LNCaP clone FGC (cell line): Measurements from ENCODE around the gene HSFX3.

Source experiments
- DNase-seq: peaks from one replicate; pipeline ENCODE4 v3.0.0-alpha.2; 2011; ENCODE audit warnings: low read depth
- H3K4me3 ChIP-seq: 2 replicates; pipeline ENCODE4 v1.5.1; 2011; ENCODE audit warnings: mild to moderate bottlenecking, low read depth, low read length, control low read depth
- TF ChIP-seq, protein P1 (sequence below): IDR thresholded peaks from 2 replicates; pipeline ENCODE4 v1.5.1; 2012; ENCODE audit warnings: mild to moderate bottlenecking; ENCODE audit not compliant: control insufficient read depth, insufficient read depth; ENCODE audit errors: extremely low read depth

HSFX3 gene

DNA sequence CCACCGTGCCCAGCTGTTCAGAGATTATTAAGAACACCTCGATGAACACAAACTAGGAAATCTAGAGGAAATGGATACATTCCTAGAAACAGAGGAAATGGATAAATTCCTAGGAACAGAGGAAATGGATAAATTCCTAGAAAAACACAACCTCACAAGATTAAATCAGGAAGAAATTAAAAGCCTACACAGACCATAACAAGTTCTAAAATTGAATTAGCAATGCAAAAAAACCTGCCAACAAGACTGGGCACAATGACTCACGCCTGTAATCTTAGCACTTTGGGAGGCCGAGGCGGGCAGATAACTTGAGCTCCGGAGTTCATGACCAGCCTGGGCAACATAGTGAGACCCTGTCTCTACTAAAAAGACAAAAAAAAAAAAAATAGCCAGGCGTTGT is 31.5 kb downstream of the HSFX3 start:
- H3K4me3 ChIP-seq = no peak overlapping the region
- TF ChIP-seq, protein P1, sequence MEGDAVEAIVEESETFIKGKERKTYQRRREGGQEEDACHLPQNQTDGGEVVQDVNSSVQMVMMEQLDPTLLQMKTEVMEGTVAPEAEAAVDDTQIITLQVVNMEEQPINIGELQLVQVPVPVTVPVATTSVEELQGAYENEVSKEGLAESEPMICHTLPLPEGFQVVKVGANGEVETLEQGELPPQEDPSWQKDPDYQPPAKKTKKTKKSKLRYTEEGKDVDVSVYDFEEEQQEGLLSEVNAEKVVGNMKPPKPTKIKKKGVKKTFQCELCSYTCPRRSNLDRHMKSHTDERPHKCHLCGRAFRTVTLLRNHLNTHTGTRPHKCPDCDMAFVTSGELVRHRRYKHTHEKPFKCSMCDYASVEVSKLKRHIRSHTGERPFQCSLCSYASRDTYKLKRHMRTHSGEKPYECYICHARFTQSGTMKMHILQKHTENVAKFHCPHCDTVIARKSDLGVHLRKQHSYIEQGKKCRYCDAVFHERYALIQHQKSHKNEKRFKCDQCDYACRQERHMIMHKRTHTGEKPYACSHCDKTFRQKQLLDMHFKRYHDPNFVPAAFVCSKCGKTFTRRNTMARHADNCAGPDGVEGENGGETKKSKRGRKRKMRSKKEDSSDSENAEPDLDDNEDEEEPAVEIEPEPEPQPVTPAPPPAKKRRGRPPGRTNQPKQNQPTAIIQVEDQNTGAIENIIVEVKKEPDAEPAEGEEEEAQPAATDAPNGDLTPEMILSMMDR = no peak
- no peak for DNase-seq

DNA sequence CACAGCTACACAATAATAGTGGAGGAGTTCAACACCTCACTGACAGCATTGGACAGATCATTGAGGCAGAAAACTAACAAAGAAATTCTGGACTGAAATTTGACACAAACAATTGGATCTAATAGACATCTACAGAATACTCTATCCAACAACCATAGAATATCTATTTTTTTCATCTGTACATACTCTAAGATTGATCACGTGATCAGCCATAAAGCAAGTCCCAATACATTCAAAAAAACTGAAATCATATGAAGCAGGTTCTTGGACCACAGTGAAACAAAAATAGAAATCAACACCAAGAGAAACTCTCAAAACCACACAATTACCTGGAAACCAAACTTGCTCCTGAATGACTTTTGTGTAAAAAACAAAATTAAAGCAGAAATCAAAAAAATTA is 32.4 kb downstream of the HSFX3 start:
- TF ChIP-seq, protein P1 = no peak
- no peak for DNase-seq
- no peak overlapping the region for H3K4me3 ChIP-seq

DNA sequence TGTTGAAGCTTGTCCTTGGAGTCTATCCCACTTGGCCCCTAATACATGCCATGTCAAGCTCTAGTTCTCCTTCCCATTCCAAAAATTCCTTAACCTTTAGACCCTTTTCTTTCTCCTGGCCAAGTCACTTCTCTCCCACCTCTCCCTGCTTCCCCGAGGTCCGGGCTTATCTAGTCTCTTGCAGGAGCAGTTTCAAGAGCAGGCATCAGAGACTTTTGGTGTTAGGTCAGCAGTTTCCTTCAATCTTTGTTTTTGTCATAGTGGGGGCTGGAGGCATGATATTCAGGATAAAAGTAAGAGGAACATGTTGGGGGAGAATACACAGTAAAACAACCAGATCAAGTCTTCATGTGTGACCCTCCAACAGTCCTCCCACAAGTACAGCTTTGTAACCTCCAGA is 33.1 kb downstream of the HSFX3 start:
- DNase-seq = no peak
- TF ChIP-seq, protein P1 = no peak
- no peak overlapping the region for H3K4me3 ChIP-seq

DNA sequence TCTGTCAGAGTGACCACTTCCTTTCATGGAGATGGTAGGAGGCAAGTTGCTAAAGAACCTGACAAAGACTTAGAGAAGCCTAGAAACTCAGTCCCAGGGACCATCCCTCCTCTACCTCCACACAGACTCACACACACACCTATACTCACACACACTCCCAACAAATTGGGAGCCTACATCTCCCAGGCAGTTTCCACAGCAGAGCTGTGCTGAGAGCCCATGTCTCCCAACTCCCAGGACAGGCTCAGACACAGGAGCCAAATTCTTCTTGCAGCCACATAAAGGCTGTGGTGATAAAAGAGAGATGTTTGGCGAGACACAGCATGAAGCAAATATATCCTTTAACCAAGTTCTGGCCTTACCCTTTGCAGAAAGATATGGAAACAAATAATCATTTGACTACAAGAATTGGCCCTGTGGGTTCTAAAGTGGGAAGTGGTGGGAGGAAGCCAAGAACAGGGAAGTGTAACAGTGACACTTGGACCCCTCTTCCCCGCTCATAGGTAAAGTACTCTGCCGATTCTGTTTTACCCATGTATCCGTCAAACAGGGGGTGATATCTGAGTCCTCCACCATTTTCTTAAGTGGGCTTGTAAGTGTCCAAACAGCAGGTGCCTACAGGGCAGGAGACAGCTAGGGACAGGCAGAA is 33.6 kb downstream of the HSFX3 start:
- no peak overlapping the region for H3K4me3 ChIP-seq
- DNase-seq = no peak
- TF ChIP-seq, protein P1 = no peak

DNA sequence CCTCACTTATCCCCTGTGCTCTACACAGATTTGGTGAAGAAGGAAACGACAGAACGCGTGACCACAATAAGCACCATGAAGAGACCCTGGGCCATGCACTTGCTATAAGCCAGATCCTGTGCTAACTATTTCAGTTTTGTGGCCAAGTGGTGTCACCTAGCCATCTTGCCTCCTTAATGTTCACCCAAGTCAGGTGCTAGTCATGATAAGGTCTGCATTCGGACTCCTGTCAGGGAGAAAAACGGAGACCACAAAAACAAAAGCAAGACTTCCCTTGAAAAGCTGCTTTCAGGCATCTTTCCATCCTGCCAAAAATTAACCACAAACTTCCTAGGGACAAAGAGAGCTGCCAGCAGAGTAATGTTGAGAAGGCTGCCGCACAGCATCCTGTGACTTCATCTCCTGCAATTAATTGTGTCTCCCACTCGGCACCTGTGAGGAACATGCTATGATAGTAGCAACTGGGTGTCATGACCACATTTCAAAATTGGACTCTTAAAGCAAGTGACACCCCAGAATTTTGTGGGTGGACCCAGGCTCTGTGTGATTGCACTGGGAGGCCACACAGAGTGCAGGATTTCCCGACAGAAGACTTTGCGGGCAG is 35.8 kb downstream of the HSFX3 start:
- no peak overlapping the region for H3K4me3 ChIP-seq
- TF ChIP-seq, protein P1 = no peak
- DNase-seq = no peak

DNA sequence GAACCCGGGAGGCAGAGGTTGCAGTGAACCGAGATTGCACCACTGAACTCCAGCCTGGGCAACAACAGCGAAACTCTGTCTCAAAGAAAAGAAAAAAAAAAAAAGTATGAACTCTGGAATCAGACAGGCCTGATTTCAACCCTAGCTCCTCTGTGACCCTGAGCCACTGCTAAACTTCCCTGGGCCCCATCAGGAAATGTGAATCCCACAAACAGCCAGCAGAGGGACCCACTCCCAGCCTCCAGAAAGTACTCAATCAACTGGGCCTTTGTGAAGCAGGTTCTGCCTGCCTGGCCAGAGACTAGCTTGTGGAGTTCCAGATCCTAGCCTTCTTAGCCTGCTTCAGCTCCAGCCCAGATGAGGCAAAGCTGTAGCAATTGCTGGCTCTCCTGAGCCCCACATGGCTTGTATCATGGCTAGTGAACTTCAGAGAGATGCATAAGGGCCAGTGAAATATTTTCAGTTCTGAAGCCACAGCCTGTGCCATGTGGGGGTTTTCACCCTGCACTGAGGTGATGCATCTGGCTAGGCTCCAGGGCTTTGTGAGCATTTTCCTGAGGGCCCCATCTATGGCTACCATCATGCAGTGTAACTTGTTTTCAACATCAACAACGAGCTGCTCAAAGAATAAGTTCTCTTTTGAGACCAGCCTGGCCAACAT is 37.4 kb downstream of the HSFX3 start:
- TF ChIP-seq, protein P1 = peak; percentile 56
- no peak overlapping the region for H3K4me3 ChIP-seq
- peak; percentile 54 for DNase-seq
